K562 (cell line): ENCODE results near the gene HJV. TPM values are rescaled to one million over a fixed set of nuclear protein-coding genes. Genes with fewer than 3 reads are reported as not detected.
"Not testable (repeated sequence)": the region's sequence is repeated elsewhere in the genome, so short reads cannot be mapped to it uniquely, and the experiment has no call there.

Experiments used
- ATAC-seq: fragments of 200-7000 bp; cut with Tn5 transposase; 3 replicates; pipeline ENCODE4 v1.9.1; 2020; ENCODE audit warnings: moderate library complexity
- BruUV-seq: library from RNA; stranded (reverse); fragments of 400-500 nt; replicated peaks from 2 replicates; lab custom pipeline; 2021; lab: Mats Ljungman, UMichigan
- CTCF ChIA-PET: fragments of 300-600 bp; formaldehyde crosslinking; extraction: SDS; loops from one replicate; lab custom pipeline; 2021; ENCODE audit warnings: low intra/inter-chr PET ratio; lab: Yijun Ruan, JAX
- POLR2A ChIA-PET: fragments of 300-600, 350-650 bp; sonication (Branson Sonifier 250); formaldehyde crosslinking; extraction: SDS; loops from one replicate; lab custom pipeline; 2021; ENCODE audit warnings: antibody characterized with exemption, inconsistent platforms; lab: Yijun Ruan, JAX
- DNase-seq, 4 experiments: peaks; one replicate each; pipeline versions ENCODE4 v3.0.0 to v3.0.0-alpha.2; 2011 to 2018; ENCODE audit warnings: low spot score in 3 of 4, mixed read lengths in 3 of 4; ENCODE audit errors: extremely low read depth in 1 of 4
- FAIRE-seq: peaks from 2 replicates; lab custom pipeline; 2011; peaks lifted over from hg19 to GRCh38; lab: Jason Lieb, UNC
- H2AFZ ChIP-seq: 2 replicates; pipeline ENCODE4 v1.6.0; 2011; ENCODE audit warnings: low read depth, low read length, control low read depth, inconsistent platforms
- H3K27ac ChIP-seq: fragments of 200-600 bp; 3 replicates; pipeline ENCODE4 v1.8.0; 2011; ENCODE audit warnings: low read depth, mild to moderate bottlenecking, control low read depth, inconsistent platforms, low read length, moderate library complexity, mixed read lengths; ENCODE audit errors: extremely low read depth
- H3K27me3 ChIP-seq, 2 experiments: fragments of 300-600 bp in 1 of 2; 2 replicates in 1 of 2; 3 replicates in 1 of 2; pipeline versions ENCODE4 v1.6.0 to v1.8.0; 2011; ENCODE audit warnings: inconsistent platforms in 2 of 2, low read length in 2 of 2, mild to moderate bottlenecking in 1 of 2, mixed read lengths in 1 of 2, moderate library complexity in 1 of 2; ENCODE audit not compliant: control insufficient read depth in 2 of 2, insufficient read depth in 2 of 2
- H3K36me3 ChIP-seq: fragments of 300-600 bp; 3 replicates; pipeline ENCODE4 v1.8.0; 2011; ENCODE audit warnings: mild to moderate bottlenecking, low read length, inconsistent platforms; ENCODE audit not compliant: control insufficient read depth, insufficient read depth
- H3K4me1 ChIP-seq, 2 experiments: fragments of 200-600 bp in 1 of 2; replicated peaks in 1 of 2; 2 replicates in 1 of 2; 3 replicates in 1 of 2; pipeline versions ENCODE4 v1.5.1 to v1.8.0; 2011; ENCODE audit warnings: inconsistent platforms in 2 of 2, low read length in 2 of 2, mild to moderate bottlenecking in 1 of 2, mixed read lengths in 1 of 2, moderate library complexity in 1 of 2; ENCODE audit not compliant: control insufficient read depth in 2 of 2, insufficient read depth in 2 of 2
- H3K4me2 ChIP-seq: 2 replicates; pipeline ENCODE4 v1.6.1; 2011; ENCODE audit warnings: low read length, control low read depth, inconsistent platforms, mixed read lengths; ENCODE audit not compliant: insufficient read depth
- H3K4me3 ChIP-seq: fragments of 200-600 bp; sonication (generic), shearing (Covaris generic); 2 replicates; pipeline ENCODE4 v1.5.1; 2016; ENCODE audit warnings: control low read depth, inconsistent platforms
- H3K79me2 ChIP-seq: fragments of 200-600 bp; 3 replicates; pipeline ENCODE4 v1.8.0; 2011; ENCODE audit warnings: low read length, inconsistent platforms; ENCODE audit not compliant: control insufficient read depth, insufficient read depth
- H3K9ac ChIP-seq, 2 experiments: 2 replicates each; pipeline versions ENCODE4 v1.6.0 to v1.6.1; 2011; ENCODE audit warnings: low read depth in 2 of 2, low read length in 2 of 2, control low read depth in 1 of 2, inconsistent platforms in 1 of 2, mild to moderate bottlenecking in 1 of 2, mixed read lengths in 1 of 2; ENCODE audit not compliant: insufficient read depth in 1 of 2
- H3K9me1 ChIP-seq: one replicate; pipeline ENCODE4 v1.6.0; 2011; ENCODE audit warnings: inconsistent platforms, mild to moderate bottlenecking, low read length, moderate library complexity; ENCODE audit not compliant: control insufficient read depth, insufficient read depth
- H3K9me3 ChIP-seq: replicated peaks from 2 replicates; pipeline ENCODE4 v1.5.1; 2011; ENCODE audit warnings: low read depth, low read length, inconsistent platforms; ENCODE audit not compliant: control insufficient read depth, insufficient read depth
- H4K20me1 ChIP-seq: replicated peaks from 2 replicates; pipeline ENCODE4 v1.6.1; 2011; ENCODE audit warnings: low read length, inconsistent platforms, mixed read lengths; ENCODE audit not compliant: control insufficient read depth, insufficient read depth
- ARHGAP35 ChIP-seq: fragments of 450-650 bp; IDR thresholded peaks from 2 replicates; pipeline ENCODE4 v1.6.1; 2018; ENCODE audit not compliant: partially characterized antibody
- CSDE1 ChIP-seq, 2 experiments: fragments of 450-650 bp; IDR thresholded peaks; 2 replicates each; pipeline ENCODE4 v1.6.1; 2016; ENCODE audit warnings: mild to moderate bottlenecking in 1 of 2
- LARP7 ChIP-seq: fragments of 450-650 bp; IDR thresholded peaks from 2 replicates; pipeline ENCODE4 v1.6.1; 2016
- MLLT1 ChIP-seq, 2 experiments: fragments of 450-650 bp; IDR thresholded peaks; 2 replicates each; pipeline ENCODE4 v1.6.1; 2016
- SRSF3 ChIP-seq: fragments of 200-400 bp; formaldehyde crosslinking; IDR thresholded peaks from 2 replicates; pipeline ENCODE4 v1.6.1; 2016; ENCODE audit warnings: mild to moderate bottlenecking, low read length, moderate library complexity; ENCODE audit not compliant: insufficient read depth
- TRIM24 ChIP-seq, 2 experiments: fragments of 450-650 bp; IDR thresholded peaks; 2 replicates each; pipeline ENCODE4 v1.6.1; 2016
- U2AF1 ChIP-seq: fragments of 200-400 bp; formaldehyde crosslinking; optimal IDR thresholded peaks from 2 replicates; pipeline ENCODE3; 2017; ENCODE audit warnings: mild to moderate bottlenecking, low read depth, low read length, moderate library complexity
- ZNF512 ChIP-seq: IDR thresholded peaks from 2 replicates; pipeline ENCODE4 v1.6.1; 2016; ENCODE audit warnings: missing genetic modification characterization, missing compliant biosample characterization
- WGBS: fragments of 100-300 bp; shearing (Covaris generic); methylation state at CpG from one replicate; pipeline ENCODE4 v1.1.6; 2016; ENCODE audit warnings: low coverage, mixed read lengths; ENCODE audit not compliant: insufficient coverage; ENCODE audit errors: missing lambda C conversion rate; 5-methylcytosine and 5-hydroxymethylcytosine counted together
- in situ Hi-C: fragments of 300-500 bp; cut with MboI; formaldehyde crosslinking; loops from 4 replicates; pipeline ENCODE4 v1.15.0; 2018; ENCODE audit warnings: inconsistent platforms, mixed read lengths
- intact Hi-C: fragments of 100-400 bp; cut with micrococcal nuclease; formaldehyde crosslinking; loops from 2 replicates; pipeline ENCODE4 v1.14.2; 2022
- polyA plus RNA-seq, 8 experiments: library from polyadenylated mRNA; depleted of rRNA in 4 of 8; stranded (reverse) in 5 of 8; unstranded in 3 of 8; fragments of >200 nt; fragmentation: Nextera tagmentation in 2 of 8; fragmentation: Illumina TruSeq in 1 of 8; extraction: Ambion mirVana in 2 of 8; extraction: Trizol in 1 of 8; gene quantifications; 2 replicates each; pipeline versions ENCODE4 v1.2.1 to v1.2.3, GENCODE V29; 2011 to 2014; ENCODE audit warnings: inconsistent platforms in 1 of 8, missing spikeins in 1 of 8
- total RNA-seq, 7 experiments: library from RNA; depleted of rRNA in 6 of 7; stranded (reverse); fragments of >200 nt in 6 of 7; fragmentation: Illumina TruSeq in 2 of 7; extraction: Trizol in 2 of 7; gene quantifications; 2 replicates each; pipeline versions ENCODE4 v1.2.1 to v1.2.3, GENCODE V29; 2011 to 2021; ENCODE audit warnings: low replicate concordance in 1 of 7
- TF ChIP-seq, protein P1 (sequence below): fragments of 450-650 bp; IDR thresholded peaks from 2 replicates; pipeline ENCODE4 v1.6.1; 2016; ENCODE audit warnings: borderline replicate concordance

HJV gene
- total and polyA plus RNA-seq, 9 of the 15 experiments (the other 6 are each of a cell fraction or from before 2014, with no cell fraction given): 1.0 to 6.6 (median 2.4) TPM

DNA sequence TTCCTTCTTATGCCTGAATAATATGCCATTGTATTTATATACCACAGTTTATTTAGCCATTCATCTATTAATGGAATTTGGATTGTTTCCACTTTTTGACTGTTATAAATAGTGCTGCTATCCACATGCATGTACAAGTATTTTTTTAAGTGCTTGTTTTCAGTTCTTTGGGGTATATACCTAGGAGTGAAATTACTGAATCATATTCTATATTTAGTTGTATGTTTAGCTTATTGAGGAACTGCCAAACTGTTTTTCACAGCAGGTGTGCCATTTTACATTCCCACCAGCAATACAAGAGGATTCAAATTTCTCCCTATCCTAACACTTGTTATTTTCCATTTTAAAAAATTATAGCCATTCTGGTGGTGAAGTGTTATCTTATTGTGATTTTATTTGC is 7.6 kb upstream of the HJV start:
- DNase-seq: no peak
- H3K4me3 ChIP-seq: no peak overlapping the region
- H3K27ac ChIP-seq: no peak overlapping the region
- H3K9me3 ChIP-seq: no peaks in the 10 kb centered on the region
- peaks cover 6 to 10% of the 10 kb centered on the region in 2 experiments; a peak in 3 of 5 replicates for H3K4me1 ChIP-seq
- no peak for TF ChIP-seq SRSF3
- ChIA-PET CTCF (no interaction called here), POLR2A (no interaction called here)
- no peaks in the 10 kb centered on the region for H3K79me2 ChIP-seq
- H2AFZ ChIP-seq: no peak overlapping the region
- no peak overlapping the region for H3K4me2 ChIP-seq
- intact Hi-C loops: no loop called here
- FAIRE-seq: no peak
- H3K36me3 ChIP-seq: no peaks in the 10 kb centered on the region
- in situ Hi-C loops: loop anchor here (25.0 kb wide), 2 partner anchors 283 to 692 kb away; no protein-coding TSS in a partner anchor
- no peak for ATAC-seq
- H3K27me3 ChIP-seq: no peaks in the 10 kb centered on the region
- no peaks in the 10 kb centered on the region for H3K9me1 ChIP-seq
- no peak overlapping the region for H3K9ac ChIP-seq
- H4K20me1 ChIP-seq: no peaks in the 10 kb centered on the region
- BruUV-seq: no TSS peak

GRCh38 chr1:146026650-146027049 is 5.1 kb upstream of the HJV start:
- H3K27me3 ChIP-seq, BruUV-seq, ATAC-seq, H2AFZ ChIP-seq, H3K27ac ChIP-seq, intact Hi-C loops, H3K79me2 ChIP-seq, DNase-seq, H4K20me1 ChIP-seq, H3K4me2 ChIP-seq, CTCF ChIA-PET, FAIRE-seq, H3K9me1 ChIP-seq, H3K36me3 ChIP-seq, H3K9ac ChIP-seq, H3K9me3 ChIP-seq, H3K4me3 ChIP-seq: not testable (repeated sequence)
- TF ChIP-seq TRIM24 (IDR thresholded peaks at IDR 0.05) (peak; percentile 11 to 12; a peak in 1 of 4 replicates), LARP7 (0 out of 2 replicates have a peak, but pooled peaks have one; percentile 46), U2AF1 (peak; percentile 55), ZNF512 (tag) (peak; percentile 93), ARHGAP35 (peak; percentile 52), CSDE1 (IDR thresholded peaks at IDR 0.05) (peak in 1 of 2 experiments; percentile 42; a peak in 1 of 4 replicates), MLLT1 (IDR thresholded peaks at IDR 0.05) (peak in 1 of 2 experiments; percentile 29; a peak in 1 of 4 replicates)
- TF ChIP-seq, protein P1, sequence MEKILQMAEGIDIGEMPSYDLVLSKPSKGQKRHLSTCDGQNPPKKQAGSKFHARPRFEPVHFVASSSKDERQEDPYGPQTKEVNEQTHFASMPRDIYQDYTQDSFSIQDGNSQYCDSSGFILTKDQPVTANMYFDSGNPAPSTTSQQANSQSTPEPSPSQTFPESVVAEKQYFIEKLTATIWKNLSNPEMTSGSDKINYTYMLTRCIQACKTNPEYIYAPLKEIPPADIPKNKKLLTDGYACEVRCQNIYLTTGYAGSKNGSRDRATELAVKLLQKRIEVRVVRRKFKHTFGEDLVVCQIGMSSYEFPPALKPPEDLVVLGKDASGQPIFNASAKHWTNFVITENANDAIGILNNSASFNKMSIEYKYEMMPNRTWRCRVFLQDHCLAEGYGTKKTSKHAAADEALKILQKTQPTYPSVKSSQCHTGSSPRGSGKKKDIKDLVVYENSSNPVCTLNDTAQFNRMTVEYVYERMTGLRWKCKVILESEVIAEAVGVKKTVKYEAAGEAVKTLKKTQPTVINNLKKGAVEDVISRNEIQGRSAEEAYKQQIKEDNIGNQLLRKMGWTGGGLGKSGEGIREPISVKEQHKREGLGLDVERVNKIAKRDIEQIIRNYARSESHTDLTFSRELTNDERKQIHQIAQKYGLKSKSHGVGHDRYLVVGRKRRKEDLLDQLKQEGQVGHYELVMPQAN: peak; percentile 60; the same call in 1 of the 2 replicates
- in situ Hi-C loops: loop anchor here (25.0 kb wide), 2 partner anchors 286 to 689 kb away; no protein-coding TSS in a partner anchor
- peaks cover 7 to 21% of the 10 kb centered on the region in 2 experiments; a peak in 4 of 5 replicates for H3K4me1 ChIP-seq
- POLR2A ChIA-PET: interaction anchor here (1.4 to 2.4 kb wide), 3 partner anchors 8 to 63 kb away, joined by 3 to 21 read pairs (median 3); partner anchors contain the start of genes ANKRD34A and POLR3GL
- no CpG with 5 or more reads among the region's 1 CpG for WGBS
